Measurements from ENCODE around the gene KCNAB1.

KCNAB1 gene

GRCh38 chr3:156170571-156170970 is 50.2 kb downstream of the KCNAB1 start:
- no peak overlapping the region for H3K9ac ChIP-seq (ENCODE audit: low read length)

GRCh38 chr3:156171281-156172267 is 51.2 kb downstream of the KCNAB1 start:
- Histone ChIP-seq H3K36me3 (ENCODE audit: control insufficient read depth, insufficient read depth, low read length) (no peaks in the 10 kb centered on the region), H3K9ac (ENCODE audit: low read length) (no peak overlapping the region), H3K4me3 (ENCODE audit: low read length) (no peak overlapping the region), H3K9me3 (ENCODE audit: control insufficient read depth, low read length) (no peaks in the 10 kb centered on the region), H3K27me3 (ENCODE audit: control insufficient read depth, insufficient read depth, low read length) (no peaks in the 10 kb centered on the region), H3K4me1 (ENCODE audit: control insufficient read depth, insufficient read depth, low read length) (no peaks in the 10 kb centered on the region)

More at GRCh38 chr3:156170571-156170970, 50.2 kb downstream of the KCNAB1 start:
- Histone ChIP-seq H3K4me1 (ENCODE audit: control insufficient read depth, insufficient read depth, low read length) (no peaks in the 10 kb centered on the region), H3K27me3 (ENCODE audit: control insufficient read depth, insufficient read depth, low read length) (no peaks in the 10 kb centered on the region), H3K36me3 (ENCODE audit: control insufficient read depth, insufficient read depth, low read length) (no peaks in the 10 kb centered on the region), H3K4me3 (ENCODE audit: low read length) (no peak overlapping the region), H3K9me3 (ENCODE audit: control insufficient read depth, low read length) (no peaks in the 10 kb centered on the region)

DNA sequence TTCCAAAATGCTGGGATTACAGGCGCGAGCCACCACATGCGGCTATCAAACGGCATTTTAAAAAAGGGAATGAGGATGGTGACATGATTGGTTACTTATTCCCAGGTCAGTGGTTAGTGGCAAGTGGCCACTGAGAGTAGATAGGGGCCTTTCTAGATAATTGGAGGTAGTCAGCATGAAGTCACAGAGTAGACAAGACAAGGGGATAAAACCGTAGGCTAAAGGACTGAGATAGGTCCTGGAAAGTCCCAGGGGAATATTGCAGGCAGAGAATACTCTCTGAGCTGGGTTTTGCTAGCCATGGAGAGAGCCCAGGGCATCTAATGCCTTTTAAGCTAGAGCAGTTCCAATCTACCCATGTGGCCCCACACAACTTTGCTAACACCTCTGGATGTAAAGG is 52.2 kb downstream of the KCNAB1 start:
- Histone ChIP-seq H3K9ac (ENCODE audit: low read length) (no peak overlapping the region), H3K9me3 (ENCODE audit: control insufficient read depth, low read length) (no peaks in the 10 kb centered on the region), H3K27me3 (ENCODE audit: control insufficient read depth, insufficient read depth, low read length) (no peaks in the 10 kb centered on the region), H3K4me3 (ENCODE audit: low read length) (no peak overlapping the region), H3K4me1 (ENCODE audit: control insufficient read depth, insufficient read depth, low read length) (no peaks in the 10 kb centered on the region), H3K36me3 (ENCODE audit: control insufficient read depth, insufficient read depth, low read length) (no peaks in the 10 kb centered on the region)

DNA sequence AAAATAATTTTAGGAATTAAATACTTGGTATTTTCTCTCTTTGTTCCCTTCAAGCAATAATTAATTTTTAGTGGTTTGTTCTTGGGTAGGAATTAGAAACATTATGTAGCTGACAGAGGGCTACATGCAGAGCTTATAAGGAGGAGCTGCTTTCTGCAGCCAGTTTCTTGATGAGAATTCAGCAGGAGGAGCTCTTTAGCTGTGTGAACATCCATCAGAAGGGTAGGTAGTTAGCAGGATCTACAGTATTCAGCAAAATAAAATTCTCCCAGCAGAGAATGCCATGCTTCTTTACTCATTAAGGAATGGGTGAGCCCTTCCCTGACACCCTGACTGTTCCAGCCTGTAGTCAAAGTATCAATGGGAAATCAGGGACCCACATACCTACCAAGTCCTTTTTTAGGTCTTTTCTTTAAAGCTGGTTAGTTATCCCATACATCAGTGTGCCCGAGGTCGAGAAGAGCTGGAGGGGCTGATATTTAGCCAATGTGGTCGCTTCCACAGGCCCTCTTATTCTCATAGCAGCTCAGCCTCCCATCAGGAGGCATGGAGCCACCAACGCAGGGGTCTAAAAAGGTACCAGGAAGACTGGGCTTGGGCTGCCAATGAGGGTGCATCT is 54.0 kb downstream of the KCNAB1 start:
- no peak overlapping the region for H3K9ac ChIP-seq (ENCODE audit: low read length)
- H3K4me1 ChIP-seq (ENCODE audit: control insufficient read depth, insufficient read depth, low read length), result no peaks in the 10 kb centered on the region
- H3K36me3 ChIP-seq (ENCODE audit: control insufficient read depth, insufficient read depth, low read length), result no peaks in the 10 kb centered on the region
- H3K9me3 ChIP-seq (ENCODE audit: control insufficient read depth, low read length), result no peaks in the 10 kb centered on the region
- H3K4me3 ChIP-seq (ENCODE audit: low read length), result no peak overlapping the region
- H3K27me3 ChIP-seq (ENCODE audit: control insufficient read depth, insufficient read depth, low read length), result no peaks in the 10 kb centered on the region

DNA sequence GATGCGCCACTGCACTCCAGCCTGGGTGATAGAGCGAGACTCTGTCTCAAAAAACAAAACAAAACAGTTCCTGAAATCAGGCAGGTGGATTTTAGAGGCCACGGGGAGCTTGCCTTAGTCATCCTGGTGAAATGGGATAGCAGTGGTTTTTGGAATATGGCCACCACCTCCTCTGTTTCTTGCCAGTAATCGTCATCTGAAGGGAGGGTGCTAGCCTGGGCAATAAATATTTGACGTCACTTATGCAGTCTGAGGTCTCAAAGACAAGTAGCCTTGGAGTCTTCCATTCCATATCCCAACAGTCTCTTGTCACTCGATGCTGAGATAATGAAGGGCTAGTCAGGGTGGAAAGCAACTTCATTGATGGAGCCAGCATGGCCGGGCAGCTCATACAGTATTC is 55.2 kb downstream of the KCNAB1 start:
- Histone ChIP-seq H3K9me3 (ENCODE audit: control insufficient read depth, low read length) (no peaks in the 10 kb centered on the region), H3K9ac (ENCODE audit: low read length) (no peak overlapping the region), H3K27me3 (ENCODE audit: control insufficient read depth, insufficient read depth, low read length) (no peaks in the 10 kb centered on the region), H3K4me1 (ENCODE audit: control insufficient read depth, insufficient read depth, low read length) (no peaks in the 10 kb centered on the region), H3K36me3 (ENCODE audit: control insufficient read depth, insufficient read depth, low read length) (no peaks in the 10 kb centered on the region), H3K4me3 (ENCODE audit: low read length) (no peak overlapping the region)

GRCh38 chr3:156176048-156176447 is 55.7 kb downstream of the KCNAB1 start:
- Histone ChIP-seq H3K36me3 (ENCODE audit: control insufficient read depth, insufficient read depth, low read length) (no peaks in the 10 kb centered on the region), H3K9ac (ENCODE audit: low read length) (no peak overlapping the region), H3K9me3 (ENCODE audit: control insufficient read depth, low read length) (no peaks in the 10 kb centered on the region)

DNA sequence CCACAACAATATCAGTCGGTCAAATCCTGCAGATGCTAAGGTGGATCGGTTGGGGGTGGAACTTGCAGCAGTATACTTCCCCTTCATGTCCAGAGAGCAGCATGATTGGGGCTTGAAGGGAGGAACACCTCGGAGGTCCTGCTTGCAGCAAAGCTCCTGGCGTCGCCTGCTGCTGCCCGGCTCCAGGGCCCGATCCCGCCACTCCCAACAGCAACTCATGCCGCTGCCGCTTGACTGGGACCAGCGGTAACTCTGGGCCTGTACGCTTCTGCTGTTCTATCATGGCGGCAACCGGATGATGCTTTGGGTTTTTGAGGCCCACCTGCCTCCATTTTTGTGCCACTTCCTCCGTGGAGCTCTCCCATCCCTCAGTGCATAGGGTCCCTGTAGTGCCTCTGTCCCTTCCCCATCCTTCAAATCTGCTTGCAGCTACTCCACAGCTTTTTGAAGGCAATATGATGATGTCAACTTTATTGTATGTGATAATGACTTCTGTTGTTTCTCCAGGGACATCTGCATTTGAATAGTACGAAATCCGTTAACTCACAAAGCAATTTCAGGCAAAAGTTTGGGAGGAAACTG is 56.3 kb downstream of the KCNAB1 start:
- no peaks in the 10 kb centered on the region for H3K27me3 ChIP-seq (ENCODE audit: control insufficient read depth, insufficient read depth, low read length)
- H3K9me3 ChIP-seq (ENCODE audit: control insufficient read depth, low read length), result no peaks in the 10 kb centered on the region
- no peak overlapping the region for H3K9ac ChIP-seq (ENCODE audit: low read length)
- no peaks in the 10 kb centered on the region for H3K4me1 ChIP-seq (ENCODE audit: control insufficient read depth, insufficient read depth, low read length)
- no peak overlapping the region for H3K4me3 ChIP-seq (ENCODE audit: low read length)
- no peaks in the 10 kb centered on the region for H3K36me3 ChIP-seq (ENCODE audit: control insufficient read depth, insufficient read depth, low read length)

More at GRCh38 chr3:156176048-156176447, 55.7 kb downstream of the KCNAB1 start:
- no peaks in the 10 kb centered on the region for H3K27me3 ChIP-seq (ENCODE audit: control insufficient read depth, insufficient read depth, low read length)
- no peak overlapping the region for H3K4me3 ChIP-seq (ENCODE audit: low read length)
- H3K4me1 ChIP-seq (ENCODE audit: control insufficient read depth, insufficient read depth, low read length), result no peaks in the 10 kb centered on the region

DNA sequence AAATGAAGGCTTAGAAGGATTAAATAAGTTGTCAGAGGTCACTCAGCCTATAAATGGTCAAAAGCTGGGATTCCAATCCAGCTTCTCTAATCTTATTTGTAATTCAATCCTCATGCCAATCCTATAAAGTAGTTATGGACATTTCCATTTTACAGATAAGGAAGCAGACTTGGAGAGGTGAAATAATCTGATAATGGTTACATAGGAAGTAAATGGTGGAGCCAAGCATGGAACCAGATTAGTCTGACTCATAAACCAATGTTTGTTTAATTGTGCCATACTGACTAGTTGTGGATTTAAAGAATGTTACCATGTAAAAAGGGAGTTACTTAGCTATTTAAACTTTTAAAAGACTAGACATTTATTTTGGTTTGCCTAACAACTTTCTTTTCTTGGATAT is 59.7 kb downstream of the KCNAB1 start:
- H3K4me1 ChIP-seq (ENCODE audit: control insufficient read depth, insufficient read depth, low read length), result no peaks in the 10 kb centered on the region
- no peak overlapping the region for H3K4me3 ChIP-seq (ENCODE audit: low read length)
- no peaks in the 10 kb centered on the region for H3K9me3 ChIP-seq (ENCODE audit: control insufficient read depth, low read length)
- H3K27me3 ChIP-seq (ENCODE audit: control insufficient read depth, insufficient read depth, low read length), result no peaks in the 10 kb centered on the region
- no peaks in the 10 kb centered on the region for H3K36me3 ChIP-seq (ENCODE audit: control insufficient read depth, insufficient read depth, low read length)
- H3K9ac ChIP-seq (ENCODE audit: low read length), result no peak overlapping the region

DNA sequence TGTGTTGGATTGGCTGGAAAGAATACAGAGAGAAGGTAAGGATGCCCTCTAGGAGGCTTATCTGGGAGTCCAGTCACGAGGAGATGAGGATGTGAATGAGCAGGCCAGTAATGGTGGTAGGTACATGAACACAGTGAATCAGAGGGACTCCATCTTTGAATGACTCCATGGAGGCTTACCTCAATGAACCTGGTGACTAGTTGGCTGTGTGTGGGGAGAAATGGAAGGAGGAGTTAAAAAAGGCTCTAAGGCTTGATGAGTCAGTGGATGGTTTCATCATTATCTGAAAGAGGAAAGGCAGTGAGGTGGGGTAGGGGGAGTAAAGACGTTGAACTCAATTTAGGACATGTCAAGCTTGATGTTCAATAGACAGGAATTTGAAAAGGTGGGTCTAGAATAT is 61.1 kb downstream of the KCNAB1 start:
- H3K27me3 ChIP-seq (ENCODE audit: control insufficient read depth, insufficient read depth, low read length), result no peaks in the 10 kb centered on the region
- H3K9ac ChIP-seq (ENCODE audit: low read length), result no peak overlapping the region
- H3K4me3 ChIP-seq (ENCODE audit: low read length), result no peak overlapping the region
- H3K9me3 ChIP-seq (ENCODE audit: control insufficient read depth, low read length), result no peaks in the 10 kb centered on the region
- H3K4me1 ChIP-seq (ENCODE audit: control insufficient read depth, insufficient read depth, low read length), result no peaks in the 10 kb centered on the region
- H3K36me3 ChIP-seq (ENCODE audit: control insufficient read depth, insufficient read depth, low read length), result no peaks in the 10 kb centered on the region

GRCh38 chr3:156183396-156183795 is 63.0 kb downstream of the KCNAB1 start:
- Histone ChIP-seq H3K4me1 (ENCODE audit: control insufficient read depth, insufficient read depth, low read length) (no peaks in the 10 kb centered on the region), H3K4me3 (ENCODE audit: low read length) (no peak overlapping the region), H3K36me3 (ENCODE audit: control insufficient read depth, insufficient read depth, low read length) (no peaks in the 10 kb centered on the region), H3K9me3 (ENCODE audit: control insufficient read depth, low read length) (no peaks in the 10 kb centered on the region), H3K27me3 (ENCODE audit: control insufficient read depth, insufficient read depth, low read length) (no peaks in the 10 kb centered on the region), H3K9ac (ENCODE audit: low read length) (no peak overlapping the region)

- Histone ChIP-seq H3K9ac (ENCODE audit: low read length) (no peak overlapping the region), H3K9me3 (ENCODE audit: control insufficient read depth, low read length) (no peaks in the 10 kb centered on the region), H3K27me3 (ENCODE audit: control insufficient read depth, insufficient read depth, low read length) (no peaks in the 10 kb centered on the region), H3K36me3 (ENCODE audit: control insufficient read depth, insufficient read depth, low read length) (no peaks in the 10 kb centered on the region), H3K4me3 (ENCODE audit: low read length) (no peak overlapping the region), H3K4me1 (ENCODE audit: control insufficient read depth, insufficient read depth, low read length) (no peaks in the 10 kb centered on the region)
Measured at GRCh38 chr3:156184156-156184555, 63.8 kb downstream of the KCNAB1 start.

- no peak overlapping the region for H3K9ac ChIP-seq (ENCODE audit: low read length)
- H3K9me3 ChIP-seq (ENCODE audit: control insufficient read depth, low read length), result no peaks in the 10 kb centered on the region
- H3K4me1 ChIP-seq (ENCODE audit: control insufficient read depth, insufficient read depth, low read length), result no peaks in the 10 kb centered on the region
- H3K36me3 ChIP-seq (ENCODE audit: control insufficient read depth, insufficient read depth, low read length), result no peaks in the 10 kb centered on the region
- no peaks in the 10 kb centered on the region for H3K27me3 ChIP-seq (ENCODE audit: control insufficient read depth, insufficient read depth, low read length)
- no peak overlapping the region for H3K4me3 ChIP-seq (ENCODE audit: low read length)
Measured at GRCh38 chr3:156187146-156187769, 66.9 kb downstream of the KCNAB1 start.

Data from mucosa of stomach (tissue), 1 donor.